Stimulated activated CD8-positive, alpha-beta memory T cell treated with anti-CD3 and anti-CD28 coated beads, Interleukin-2, amount 100 ng/mL, for 1 hour (primary cell): ENCODE measurements around the gene KAT14.
"Not testable (repeated sequence)": the region's sequence is repeated elsewhere in the genome, so short reads cannot be mapped to it uniquely, and the experiment has no call there.

Experiments used
- DNase-seq, 2 donors: peaks; one replicate each; pipeline ENCODE4 v3.0.0-alpha.2; 2020; ENCODE audit warnings: low read depth in 2 of 2

KAT14 gene

DNA sequence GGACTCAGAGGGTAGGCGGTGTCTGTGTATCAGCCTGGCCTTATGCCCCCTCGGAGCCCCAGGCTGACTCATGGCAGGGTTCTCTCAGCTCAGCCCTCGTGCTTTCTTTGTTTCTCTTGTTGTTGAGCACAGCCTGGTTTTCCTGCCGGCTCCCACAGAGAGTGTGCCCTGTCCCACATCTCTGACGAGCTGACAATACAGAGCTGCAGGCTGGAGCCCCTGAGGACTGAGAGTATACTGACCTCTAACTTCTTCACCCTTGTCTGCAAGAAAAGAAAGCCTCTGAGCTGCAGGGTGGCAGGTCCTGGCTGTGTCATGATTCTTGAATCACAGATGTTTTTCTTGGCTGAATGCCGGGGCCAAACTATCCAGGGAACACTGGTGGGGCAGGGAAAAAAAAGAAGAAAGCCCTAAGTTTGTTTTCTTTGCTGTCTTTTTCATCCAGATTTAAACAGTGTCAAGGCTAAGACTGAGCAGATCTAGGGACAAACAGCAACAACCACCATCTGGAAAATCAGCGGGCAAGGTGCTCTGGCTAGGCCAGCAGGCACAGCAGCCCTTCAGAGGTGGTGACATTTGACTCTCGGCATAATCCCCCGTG, 87.4 kb downstream of the KAT14 start:
- no peak for DNase-seq

DNA sequence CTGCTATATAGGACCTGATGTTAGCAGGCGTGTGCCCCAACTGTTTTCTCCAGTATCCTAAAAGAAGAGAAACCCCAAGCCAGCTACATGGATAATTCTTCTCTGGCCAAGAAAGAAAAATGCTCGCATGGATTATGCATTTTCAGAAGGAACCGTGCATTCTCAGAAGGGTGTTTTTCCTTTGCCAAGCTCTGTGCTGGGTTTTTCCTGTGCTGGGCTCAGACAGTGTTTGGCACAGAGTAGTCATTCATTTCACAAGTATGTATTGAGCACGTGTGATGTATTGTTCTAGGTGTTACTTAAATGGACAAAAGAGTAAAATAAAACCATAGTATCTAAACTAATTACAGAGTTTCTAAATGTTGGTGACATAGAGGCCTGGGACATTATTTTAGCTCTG, 88.0 kb downstream of the KAT14 start:
- DNase-seq = no peak

DNA sequence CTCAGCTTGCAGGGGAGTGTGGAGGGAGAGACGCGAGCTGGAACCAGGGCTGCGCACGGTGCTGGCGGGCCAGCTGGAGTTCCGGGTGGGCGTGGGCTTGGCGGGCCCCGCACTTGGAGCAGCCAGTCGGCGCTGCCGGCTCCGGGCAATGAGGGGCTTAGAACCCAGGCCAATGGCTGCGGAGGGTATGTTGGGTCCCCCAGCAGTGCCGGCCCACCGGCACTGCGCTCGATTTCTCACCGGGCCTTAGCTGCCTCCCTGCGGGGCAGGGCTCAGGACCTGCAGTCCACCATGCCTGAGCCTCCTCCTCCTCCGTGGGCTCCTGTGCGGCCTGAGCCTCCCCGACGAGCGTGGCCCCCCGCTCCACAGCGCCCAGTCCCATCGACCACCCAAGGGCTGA, 89.1 kb downstream of the KAT14 start:
- DNase-seq = not testable (repeated sequence)

DNA sequence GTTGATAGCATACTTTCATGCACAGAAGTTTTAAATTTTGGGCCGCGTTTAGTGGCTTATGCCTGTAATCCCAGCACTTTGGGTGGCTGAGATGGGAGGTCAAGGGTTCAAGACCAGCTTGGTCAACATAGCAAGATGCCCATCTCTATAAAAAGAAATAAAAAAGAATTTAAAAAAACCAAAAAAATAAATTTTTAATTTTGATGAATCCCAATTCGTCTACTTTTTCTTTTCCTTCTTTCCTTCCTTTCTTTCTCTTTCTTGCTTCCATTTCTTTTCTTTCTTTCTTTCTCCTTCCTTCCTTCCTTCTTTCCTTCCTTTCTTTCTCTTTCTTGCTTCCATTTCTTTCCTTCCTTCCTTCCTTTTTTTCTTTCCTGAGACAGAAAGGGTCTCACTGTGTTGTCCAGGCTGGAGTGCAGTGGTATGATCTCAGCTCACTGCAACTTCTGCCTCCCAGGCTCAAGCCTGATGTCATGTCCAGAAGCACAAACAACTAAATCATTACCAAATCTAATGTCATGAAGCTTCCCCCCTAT, 95.8 kb downstream of the KAT14 start:
- DNase-seq = no peak
